Metanephros (tissue), 1 donor: ENCODE data around the gene CTXN2. TPM values are rescaled to one million over a fixed set of nuclear protein-coding genes. Genes with fewer than 3 reads are reported as not detected.

Experiments
- total RNA-seq: library from RNA; depleted of rRNA; stranded (reverse); fragments of >200 nt; gene quantifications from one replicate; pipeline ENCODE4 v1.2.3, GENCODE V29; 2014

CTXN2 gene
- not detected for total RNA-seq

GRCh38 chr15:48191574-48192225 lies at the start of gene CTXN2:
TSS of gene CTXN2 (plus strand) at chr15:48191665. CDS start at chr15:48201301, 9,636 bp downstream.

GRCh38 chr15:48177766-48178647 lies 13.5 kb upstream of the CTXN2 start, which contains the start of gene MYEF2:
TSS of gene MYEF2 (minus strand) at chr15:48178295. CDS start at chr15:48178237, 58 bp downstream.

GRCh38 chr15:48205981-48206380 lies 14.5 kb downstream of the CTXN2 start, which contains the start of gene SLC12A1:
TSS of gene SLC12A1 (plus strand) at chr15:48206302. CDS start at chr15:48207720, 1,418 bp downstream.

Other genes starting within 250 kb of the CTXN2 start
- gene SLC24A5, start 70.7 kb upstream of the CTXN2 start, total RNA-seq, result 0.18 TPM
- gene MYEF2, start 13.4 kb upstream of the CTXN2 start, total RNA-seq, result 33.2 TPM
- 578 TPM for gene SLC12A1, start 14.6 kb downstream of the CTXN2 start, total RNA-seq
- 97.3 TPM for gene DUT, start 139.8 kb downstream of the CTXN2 start, total RNA-seq